Measurements from ENCODE around the gene RAB43. TPM values are rescaled to one million over a fixed set of nuclear protein-coding genes. Genes with fewer than 3 reads are reported as not detected.

Gene RAB43
- total RNA-seq, 1 experiment from 2014 or later, result 36.8 TPM

DNA sequence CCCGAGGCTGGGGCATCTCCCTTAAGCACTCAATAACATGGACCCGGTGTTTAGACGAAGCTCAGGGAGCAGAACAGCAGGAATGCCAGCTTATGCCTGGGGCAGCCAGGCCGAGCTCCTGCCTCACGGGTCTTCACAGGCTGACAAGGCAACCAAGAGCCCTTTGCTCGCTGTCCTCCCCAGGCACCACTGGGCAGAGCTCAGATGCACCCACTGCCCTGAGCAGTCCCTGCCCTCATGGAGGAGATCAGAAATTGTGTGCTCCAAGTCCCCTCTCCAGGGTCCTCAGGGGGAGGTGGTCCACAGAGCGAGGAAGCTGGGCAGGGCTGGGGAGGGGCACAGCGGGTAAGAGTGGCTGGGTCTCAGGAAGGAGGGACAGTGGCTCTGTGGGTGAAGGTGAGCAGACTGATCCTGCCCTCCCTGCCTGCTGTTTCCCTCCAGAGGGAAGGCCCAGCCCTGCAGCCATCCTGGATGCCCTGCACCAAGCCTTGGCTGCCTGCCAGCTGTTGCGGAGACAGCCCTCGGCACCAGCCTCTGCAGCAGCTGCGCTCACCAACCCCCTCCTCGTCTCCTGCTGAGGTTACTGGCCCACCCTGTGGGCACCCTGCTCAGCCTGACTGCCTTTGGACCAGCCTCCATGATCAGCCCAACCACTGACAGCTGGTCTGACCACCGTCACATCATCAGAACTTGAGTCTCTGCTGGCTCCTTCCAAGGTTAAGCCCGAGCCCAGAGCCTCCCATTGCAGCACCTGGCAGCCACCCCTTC is 82.1 kb downstream of the RAB43 start:
- peak; percentile 66 for DNase-seq (ENCODE audit: low spot score)

- no peak for DNase-seq (ENCODE audit: low spot score)
Measured at GRCh38 chr3:129038121-129038855, 83.3 kb downstream of the RAB43 start.

Other genes with a start within 250 kb of the RAB43 start
- 86.2 and 94.1 TPM in 2 replicates for gene ACAD9, start 242.2 kb downstream of the RAB43 start, total RNA-seq (2014; rRNA removed; shearing (Covaris generic))
- 0.13 and 0.74 TPM in 2 replicates for gene CFAP92, start 127.7 kb downstream of the RAB43 start, total RNA-seq (2014; rRNA removed; shearing (Covaris generic))
- gene EFCC1, start 120.5 kb downstream of the RAB43 start, total RNA-seq (2014; rRNA removed; shearing (Covaris generic)), result 0.25 TPM in 1 of 2 replicates, not detected in the other
- not detected in 2 replicates for gene GP9, start 61.0 kb downstream of the RAB43 start, total RNA-seq (2014; rRNA removed; shearing (Covaris generic))
- 24.2 and 25.2 TPM in 2 replicates for gene ISY1, start 39.3 kb upstream of the RAB43 start, total RNA-seq (2014; rRNA removed; shearing (Covaris generic))
- gene CNBP, start 62.1 kb upstream of the RAB43 start, total RNA-seq (2014; rRNA removed; shearing (Covaris generic)), result 289 and 305 TPM in 2 replicates
- gene COPG1, start 127.8 kb upstream of the RAB43 start, total RNA-seq (2014; rRNA removed; shearing (Covaris generic)), result 186 and 190 TPM in 2 replicates
- 58.0 and 63.5 TPM in 2 replicates for gene HMCES, start 157.1 kb upstream of the RAB43 start, total RNA-seq (2014; rRNA removed; shearing (Covaris generic))

Measured in HT-29 (cell line).